OCI-LY7 (cell line): Measurements from ENCODE around the gene CD70.

Experiments
- CTCF ChIP-seq: fragments of 200-600 bp; sonication (generic); conservative IDR thresholded peaks from 2 replicates; pipeline ENCODE4 v1.5.1; 2014; ENCODE audit warnings: mild to moderate bottlenecking, antibody characterized with exemption, low read length, moderate library complexity, mixed read lengths
- EZH2phosphoT487 ChIP-seq: fragments of 200-600 bp; sonication (generic); IDR thresholded peaks from 2 replicates; pipeline ENCODE4 v1.6.1; 2018; ENCODE audit warnings: low read depth, borderline replicate concordance, mild to moderate bottlenecking, mixed run types, antibody characterized with exemption, low read length, moderate library complexity, mixed read lengths

- no peak for TF ChIP-seq CTCF
- TF ChIP-seq EZH2phosphoT487 = no peak
Measured at GRCh38 chr19:6590827-6591319, at the start of gene CD70.
